ENCODE measurements around the gene PID1. TPM values are rescaled to one million over a fixed set of nuclear protein-coding genes. Genes with fewer than 3 reads are reported as not detected.

Gene PID1
- total RNA-seq, 4 donors from 2014 or later: 1.0 to 33.0 (median 8.4) TPM

- H3K27ac ChIP-seq: no peak overlapping the region
- no peaks in the 10 kb centered on the region for H3K9me3 ChIP-seq
- H3K4me3 ChIP-seq: no peak overlapping the region
- H3K36me3 ChIP-seq: no peaks in the 10 kb centered on the region
- H3K4me1 ChIP-seq: no peaks in the 10 kb centered on the region
- no peak for TF ChIP-seq POLR2A (IDR thresholded peaks at IDR 0.05)
- TF ChIP-seq, protein P1, sequence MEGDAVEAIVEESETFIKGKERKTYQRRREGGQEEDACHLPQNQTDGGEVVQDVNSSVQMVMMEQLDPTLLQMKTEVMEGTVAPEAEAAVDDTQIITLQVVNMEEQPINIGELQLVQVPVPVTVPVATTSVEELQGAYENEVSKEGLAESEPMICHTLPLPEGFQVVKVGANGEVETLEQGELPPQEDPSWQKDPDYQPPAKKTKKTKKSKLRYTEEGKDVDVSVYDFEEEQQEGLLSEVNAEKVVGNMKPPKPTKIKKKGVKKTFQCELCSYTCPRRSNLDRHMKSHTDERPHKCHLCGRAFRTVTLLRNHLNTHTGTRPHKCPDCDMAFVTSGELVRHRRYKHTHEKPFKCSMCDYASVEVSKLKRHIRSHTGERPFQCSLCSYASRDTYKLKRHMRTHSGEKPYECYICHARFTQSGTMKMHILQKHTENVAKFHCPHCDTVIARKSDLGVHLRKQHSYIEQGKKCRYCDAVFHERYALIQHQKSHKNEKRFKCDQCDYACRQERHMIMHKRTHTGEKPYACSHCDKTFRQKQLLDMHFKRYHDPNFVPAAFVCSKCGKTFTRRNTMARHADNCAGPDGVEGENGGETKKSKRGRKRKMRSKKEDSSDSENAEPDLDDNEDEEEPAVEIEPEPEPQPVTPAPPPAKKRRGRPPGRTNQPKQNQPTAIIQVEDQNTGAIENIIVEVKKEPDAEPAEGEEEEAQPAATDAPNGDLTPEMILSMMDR (IDR thresholded peaks at IDR 0.05): no peak
- 89 to 96% methylated on average over 3 of the region's 3 CpGs for WGBS, 2 donors
- intact Hi-C loops (cut with DNase I): no loop called here
- H3K27me3 ChIP-seq: no peaks in the 10 kb centered on the region
- no peak for DNase-seq
Observed at GRCh38 chr2:229087267-229087666, 183.8 kb downstream of the PID1 start.

DNA sequence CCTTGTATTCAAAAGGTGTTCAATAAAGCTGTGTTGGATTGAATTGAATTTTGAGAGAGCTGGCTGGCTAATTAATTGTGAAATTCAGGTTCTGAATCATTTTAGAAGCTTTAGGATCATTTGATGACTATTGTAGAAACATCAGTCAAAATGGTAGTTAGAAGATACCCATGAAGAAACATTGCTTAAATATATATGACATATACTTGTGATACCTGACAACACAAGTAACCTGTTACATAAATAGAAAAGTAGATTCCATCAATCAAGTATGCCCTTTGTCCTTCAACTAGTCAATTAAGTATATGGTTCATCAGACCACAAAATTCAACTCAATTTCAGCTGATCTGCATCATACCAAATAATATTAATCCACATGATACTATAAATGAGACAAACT lies 185.6 kb downstream of the PID1 start:
- intact Hi-C loops (cut with DNase I): no loop called here
- no peak for DNase-seq
- Histone ChIP-seq H3K4me1 (no peaks in the 10 kb centered on the region), H3K9me3 (no peaks in the 10 kb centered on the region), H3K27ac (no peak overlapping the region), H3K36me3 (no peaks in the 10 kb centered on the region), H3K4me3 (no peak overlapping the region), H3K27me3 (no peaks in the 10 kb centered on the region)
- TF ChIP-seq, protein P1 (IDR thresholded peaks at IDR 0.05): no peak
- TF ChIP-seq POLR2A (IDR thresholded peaks at IDR 0.05): no peak

GRCh38 chr2:229084447-229084846 lies 186.6 kb downstream of the PID1 start:
- Histone ChIP-seq H3K9me3 (no peaks in the 10 kb centered on the region), H3K27ac (no peak overlapping the region), H3K4me1 (no peaks in the 10 kb centered on the region), H3K36me3 (no peaks in the 10 kb centered on the region), H3K27me3 (no peaks in the 10 kb centered on the region), H3K4me3 (no peak overlapping the region)
- intact Hi-C loops (cut with DNase I): no loop called here
- TF ChIP-seq POLR2A (IDR thresholded peaks at IDR 0.05): no peak
- TF ChIP-seq, protein P1 (IDR thresholded peaks at IDR 0.05): no peak
- 56 to 62% methylated on average over 5 of the region's 5 CpGs for WGBS, 2 donors
- no peak for DNase-seq

DNA sequence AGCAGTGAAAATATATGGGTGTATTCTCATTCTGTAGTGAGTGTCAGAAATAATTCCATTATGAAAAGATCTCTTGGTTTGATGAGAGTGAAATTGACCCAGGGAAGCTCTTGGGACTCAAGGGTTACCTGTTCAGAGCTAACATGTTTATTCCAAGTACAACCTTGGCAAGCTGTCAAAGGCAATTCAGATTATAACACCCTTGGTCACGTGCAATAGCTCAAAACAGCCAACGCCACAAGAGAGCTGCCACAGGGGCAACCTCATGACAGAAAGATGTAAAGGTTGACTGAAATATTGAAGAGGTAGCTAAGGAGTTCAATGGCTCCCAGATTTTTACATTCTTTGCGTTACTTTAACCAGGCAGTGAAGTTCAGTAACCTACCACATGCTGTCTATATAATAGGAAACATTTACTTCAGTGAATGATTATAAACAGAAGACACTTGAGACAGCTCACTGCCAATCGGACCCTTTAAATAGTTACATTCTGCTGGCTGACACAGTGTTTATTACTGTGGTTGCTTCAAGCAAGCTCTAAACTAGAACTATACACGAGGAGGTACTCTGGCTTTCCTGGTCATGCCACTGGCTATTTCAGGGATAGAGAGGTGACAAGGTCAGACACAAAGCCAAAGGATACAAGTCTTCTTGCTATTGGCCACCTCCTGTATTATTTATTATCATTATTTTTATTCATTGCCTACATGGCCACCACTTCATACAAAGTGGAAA lies 187.3 kb downstream of the PID1 start:
- no peaks in the 10 kb centered on the region for H3K9me3 ChIP-seq
- H3K4me3 ChIP-seq: no peak overlapping the region
- TF ChIP-seq, protein P1 (IDR thresholded peaks at IDR 0.05): no peak
- no peak for TF ChIP-seq POLR2A (IDR thresholded peaks at IDR 0.05)
- H3K36me3 ChIP-seq: no peaks in the 10 kb centered on the region
- WGBS, 2 donors: 48 to 68% methylated on average over 5 of the region's 5 CpGs
- intact Hi-C loops (cut with DNase I): no loop called here
- DNase-seq: no peak
- no peak overlapping the region for H3K27ac ChIP-seq
- H3K4me1 ChIP-seq: no peaks in the 10 kb centered on the region
- no peaks in the 10 kb centered on the region for H3K27me3 ChIP-seq

GRCh38 chr2:229081411-229081810 lies 189.7 kb downstream of the PID1 start:
- 27 to 48% methylated on average over 1 of the region's 1 CpG for WGBS, 2 donors
- H3K9me3 ChIP-seq: no peaks in the 10 kb centered on the region
- TF ChIP-seq POLR2A (IDR thresholded peaks at IDR 0.05): no peak
- TF ChIP-seq, protein P1 (IDR thresholded peaks at IDR 0.05): no peak
- no peaks in the 10 kb centered on the region for H3K36me3 ChIP-seq
- no peaks in the 10 kb centered on the region for H3K4me1 ChIP-seq
- H3K27me3 ChIP-seq: no peaks in the 10 kb centered on the region
- H3K4me3 ChIP-seq: no peak overlapping the region
- H3K27ac ChIP-seq: no peak overlapping the region
- intact Hi-C loops (cut with DNase I): no loop called here
- DNase-seq: no peak

All from esophagus squamous epithelium (tissue), 5 donors.